ENCODE measurements around the gene C3orf22. TPM values are rescaled to one million over a fixed set of nuclear protein-coding genes. Genes with fewer than 3 reads are reported as not detected.

C3orf22 gene
- total RNA-seq, 1 donor from 2014 or later, result not detected

DNA sequence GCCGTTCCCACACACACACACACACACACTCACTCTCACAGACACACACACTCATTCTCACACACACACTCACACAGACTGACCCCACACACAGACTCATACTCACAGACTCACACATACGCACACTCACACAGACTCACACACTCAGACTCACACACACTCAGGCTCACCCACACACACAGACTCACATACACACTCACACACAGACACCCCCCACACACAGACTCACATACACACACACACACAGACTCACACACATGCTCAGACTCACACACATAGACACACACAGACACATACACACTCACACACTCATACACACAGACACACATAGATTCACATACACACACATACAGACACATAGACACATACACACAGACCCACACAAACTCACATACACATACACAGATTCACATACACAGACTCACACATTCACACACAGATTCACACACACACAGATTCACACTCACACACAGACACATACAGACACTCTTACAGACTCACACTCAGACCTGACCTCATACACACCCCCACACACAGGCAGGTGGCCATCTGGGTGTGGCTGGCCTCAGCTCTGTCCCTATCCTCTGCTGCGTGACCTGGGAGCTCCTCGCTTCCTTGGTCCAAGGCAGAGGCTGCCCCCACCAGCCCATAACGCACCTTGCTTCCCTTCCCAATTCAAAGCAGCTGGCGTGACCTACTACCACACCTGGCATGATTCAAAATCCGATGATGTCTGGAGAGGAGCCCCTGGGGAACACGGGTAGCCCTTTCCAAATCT lies 1.9 kb downstream of the C3orf22 start:
- no peak for ATAC-seq

DNA sequence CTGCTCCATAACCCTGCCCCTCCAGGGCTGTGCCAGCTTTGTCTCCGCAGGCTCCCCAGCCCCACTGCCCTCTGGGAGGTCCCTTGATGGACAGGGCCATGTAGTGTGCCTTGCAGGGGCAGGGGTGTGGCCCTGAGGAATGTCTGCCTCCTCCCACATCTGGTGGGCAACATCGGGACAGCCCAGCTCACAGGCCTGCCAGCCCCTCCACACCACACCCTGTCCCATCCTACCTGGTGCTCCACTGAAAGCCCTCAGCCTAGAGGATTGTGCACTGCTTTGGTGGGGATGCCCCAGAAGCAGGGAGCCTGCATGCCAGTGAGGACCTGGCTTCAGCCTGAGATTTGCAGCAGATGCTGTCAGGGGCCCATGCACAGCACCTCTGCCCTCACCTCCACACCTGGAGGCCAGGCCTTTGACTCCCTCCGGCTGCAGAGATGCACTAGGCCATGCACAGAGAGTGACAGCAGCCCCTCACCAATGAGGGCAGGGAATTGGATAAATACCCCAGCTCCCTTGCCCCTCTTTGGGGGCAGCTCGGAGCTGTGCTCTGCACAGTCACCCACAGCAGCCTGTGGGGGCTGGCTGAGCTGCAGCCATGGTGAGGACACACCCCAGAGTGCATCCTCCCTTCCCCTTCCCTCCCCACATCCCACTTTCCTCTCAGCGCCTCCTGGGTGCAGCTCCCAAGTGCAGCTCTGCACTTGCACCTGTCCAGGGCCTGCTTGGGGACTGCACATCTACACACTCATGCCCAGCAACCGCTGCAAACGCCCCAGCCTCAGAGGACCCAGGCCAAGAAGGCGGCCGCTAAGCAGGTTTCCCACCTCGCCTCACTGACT lies 2.7 kb downstream of the C3orf22 start:
- ATAC-seq, result no peak

GRCh38 chr3:126554560-126555525 lies 3.9 kb downstream of the C3orf22 start:
- no peak for ATAC-seq

DNA sequence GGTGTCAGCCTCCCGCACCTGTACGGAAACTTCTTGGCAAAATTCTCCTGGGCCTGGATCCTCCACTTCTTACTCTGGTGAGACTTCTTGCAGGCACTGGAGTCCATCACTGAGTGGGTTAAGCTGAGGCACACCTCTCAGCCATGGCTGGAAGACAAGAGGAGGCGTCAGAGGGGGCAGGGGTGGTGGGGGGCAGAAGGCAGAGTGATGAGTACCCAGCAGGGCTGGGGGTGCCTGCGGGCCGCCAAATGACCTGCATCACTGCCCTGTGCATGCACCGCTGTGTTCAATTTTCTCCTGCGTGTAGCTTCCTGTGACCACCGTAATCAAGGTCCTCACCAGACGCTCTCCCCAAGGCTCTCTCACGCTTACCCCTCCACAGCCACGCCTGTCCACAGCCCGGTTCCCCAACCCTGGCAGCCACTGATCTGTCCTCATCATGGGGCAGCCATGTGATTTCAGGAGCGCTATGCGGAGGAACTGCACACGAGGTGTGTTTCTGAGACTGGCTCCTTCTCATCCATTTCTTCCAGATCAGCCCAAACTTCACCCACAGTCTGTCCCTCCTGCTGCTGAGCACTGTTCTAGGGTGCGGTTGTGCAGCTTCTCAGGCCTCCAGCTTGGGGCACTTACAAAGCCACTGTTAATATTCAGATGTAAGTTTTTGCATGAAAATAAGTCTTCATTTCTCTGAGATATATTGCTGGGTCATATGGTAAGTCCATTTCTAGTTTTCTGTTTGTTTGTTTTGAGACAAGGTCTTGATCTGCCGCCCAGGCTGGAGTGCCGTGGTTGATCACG lies 5.2 kb downstream of the C3orf22 start:
- ATAC-seq, result no peak

DNA sequence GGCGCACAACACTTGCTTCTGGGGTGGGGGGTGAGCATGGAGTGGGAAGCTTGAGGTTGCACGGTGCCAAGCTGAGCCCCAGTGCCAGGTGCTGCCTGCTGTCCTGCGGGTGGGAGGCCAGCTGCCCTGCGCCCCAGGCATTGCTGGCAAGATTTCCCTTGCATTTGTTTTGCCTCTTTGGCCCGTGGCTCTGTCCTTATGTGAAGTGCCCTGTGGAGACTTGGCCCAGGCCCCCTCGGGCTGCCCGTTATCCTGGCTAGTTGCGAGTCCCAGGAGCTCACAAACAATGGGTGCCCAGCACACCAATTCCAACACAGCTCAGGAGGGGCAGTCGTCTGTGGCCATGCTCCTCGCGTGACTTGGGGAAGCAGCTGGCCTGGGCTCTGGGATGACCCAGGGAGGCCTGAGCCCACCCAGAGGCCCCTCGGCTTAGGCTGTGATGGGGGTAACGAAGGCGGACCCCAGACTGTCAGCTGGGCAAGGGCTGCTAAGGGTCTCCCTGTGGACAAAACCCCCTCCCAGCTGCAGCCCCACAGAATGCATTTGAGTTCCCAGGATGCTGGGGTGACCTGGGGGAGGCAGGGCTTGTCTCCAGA lies 5.9 kb downstream of the C3orf22 start:
- ATAC-seq, result no peak

DNA sequence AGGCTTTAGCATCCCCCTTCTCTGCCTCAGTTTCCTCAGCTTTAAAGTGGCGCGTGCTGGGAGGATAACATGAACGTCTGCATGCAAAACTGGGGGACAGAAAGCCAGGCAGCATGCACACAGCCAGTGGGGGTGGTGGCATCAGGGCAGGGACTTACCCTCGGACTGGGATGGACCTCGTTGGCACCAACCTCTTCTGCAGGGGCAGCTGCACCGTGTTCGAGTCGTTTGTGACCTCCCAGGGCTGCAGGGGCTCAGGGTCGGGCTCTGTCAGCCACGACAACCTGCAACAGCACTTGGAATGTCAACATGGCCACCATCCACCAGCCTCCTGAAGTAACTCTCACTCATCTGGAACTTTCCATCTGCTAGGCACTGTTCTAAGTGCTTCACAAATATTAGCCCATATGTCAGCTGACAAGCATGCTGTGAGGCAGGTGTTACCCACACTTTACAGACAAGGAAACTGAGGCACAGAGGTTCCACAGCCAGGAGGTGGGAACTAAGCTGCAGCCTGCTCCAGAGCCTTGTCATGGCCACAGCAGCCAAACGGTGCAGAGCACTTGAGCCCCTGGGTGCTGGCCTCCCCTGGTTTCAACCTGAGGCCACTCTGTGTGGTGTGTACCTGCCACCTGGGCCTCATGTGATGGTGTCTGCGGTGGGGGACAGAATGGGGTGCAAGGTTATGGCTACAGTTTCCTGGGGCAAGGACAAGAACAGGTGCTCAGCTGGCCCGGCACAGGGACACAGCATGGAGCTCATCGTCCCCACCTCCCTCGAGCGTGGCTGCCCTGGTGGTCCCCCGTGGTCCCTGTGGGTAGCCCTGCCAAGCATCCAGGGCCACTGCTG lies 6.7 kb downstream of the C3orf22 start:
- ATAC-seq, result no peak

GRCh38 chr3:126551121-126551838 lies 7.5 kb downstream of the C3orf22 start:
- no peak for ATAC-seq

DNA sequence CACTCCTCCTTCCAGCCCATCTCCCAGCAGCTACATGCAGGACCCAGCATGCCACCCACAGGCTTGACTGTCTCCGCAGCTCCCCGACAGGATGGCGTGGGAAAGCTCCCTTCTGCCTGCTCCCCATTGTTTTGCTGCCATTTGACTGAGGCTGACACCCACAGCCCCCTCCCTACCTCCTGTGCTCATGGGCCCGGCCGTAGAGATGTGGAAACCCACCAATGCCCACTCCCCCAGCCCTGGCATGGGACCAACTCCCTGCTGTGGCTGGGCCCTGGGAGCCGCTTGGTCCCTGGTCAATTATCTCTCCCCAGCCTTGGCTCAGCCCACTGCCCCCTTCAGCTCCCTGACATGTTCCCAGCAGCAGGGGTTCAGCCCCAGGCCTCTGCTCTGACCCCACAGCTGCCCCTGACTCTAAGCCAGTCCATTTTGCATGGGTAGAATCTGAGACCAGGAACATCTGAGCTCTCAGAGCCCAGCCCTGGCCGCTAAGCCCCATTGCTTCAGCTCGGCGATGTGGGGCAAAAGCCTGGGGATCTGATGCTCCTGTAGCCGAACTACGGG lies 8.2 kb downstream of the C3orf22 start:
- no peak for ATAC-seq

- ATAC-seq, result no peak
These were observed 8.8 kb downstream of the C3orf22 start for GRCh38 chr3:126549861-126550487.

DNA sequence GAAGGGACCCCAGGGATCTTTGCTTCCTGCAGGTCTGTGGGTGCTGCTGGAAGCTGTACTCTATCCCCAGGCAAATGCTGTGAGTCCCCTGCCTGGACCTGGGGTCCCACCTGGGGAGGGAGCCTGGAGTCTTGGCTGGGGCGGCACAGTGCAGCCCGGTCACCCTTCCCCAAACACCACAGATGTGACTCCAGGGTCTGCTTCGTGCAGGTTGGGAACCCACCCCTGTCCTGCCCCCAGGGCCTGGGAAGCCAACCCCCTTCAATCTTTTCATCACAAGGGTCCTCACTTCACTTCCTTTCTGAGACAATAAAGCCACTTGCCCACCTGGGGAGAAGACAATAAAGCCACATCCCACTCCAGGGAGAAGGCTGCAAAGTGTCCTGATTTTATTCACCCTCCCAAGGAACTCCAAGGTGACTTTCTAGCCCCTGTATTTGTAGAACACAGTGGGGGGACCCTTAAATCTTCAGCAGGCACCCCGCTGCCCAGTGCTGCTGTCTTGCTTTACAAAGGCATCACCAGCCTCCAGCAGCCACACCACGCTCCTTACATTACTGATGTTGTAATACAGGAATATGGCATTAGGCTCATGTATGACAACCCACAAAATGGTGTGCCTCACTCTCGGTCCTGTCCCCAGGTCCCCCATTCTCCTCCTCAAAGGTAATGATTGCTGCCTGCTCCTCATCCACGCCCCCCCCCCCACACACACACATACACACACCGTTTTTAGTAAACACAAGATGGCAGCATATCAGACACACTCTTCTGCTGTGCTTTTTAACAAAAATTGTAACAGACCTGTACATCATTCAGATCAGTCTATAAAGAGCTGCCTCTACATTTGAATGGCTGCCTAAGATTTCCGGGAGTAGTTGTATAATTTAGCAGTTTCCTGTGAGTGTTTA lies 9.9 kb downstream of the C3orf22 start:
- no peak for ATAC-seq

DNA sequence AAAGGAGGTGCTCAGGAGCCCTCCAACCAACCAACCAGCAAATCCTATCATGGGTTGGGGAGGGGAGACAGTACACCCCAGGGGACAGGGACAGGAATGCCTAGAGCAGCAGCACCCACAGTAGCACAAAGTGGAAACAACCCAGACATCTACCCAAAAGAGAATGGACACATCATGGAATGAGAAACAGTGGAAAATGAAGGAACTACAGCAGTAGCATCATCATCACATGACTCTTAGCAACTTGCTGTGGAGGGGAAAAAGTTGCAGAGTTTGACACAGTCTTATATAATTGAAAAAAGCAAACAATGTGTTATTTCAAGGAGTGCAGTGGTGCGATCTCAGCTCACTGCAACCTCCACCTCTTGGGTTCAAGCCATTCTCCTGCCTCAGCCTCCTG lies 11.0 kb downstream of the C3orf22 start:
- no peak for ATAC-seq

- ATAC-seq, result no peak
These were observed 12.0 kb downstream of the C3orf22 start for GRCh38 chr3:126546549-126547239.

GRCh38 chr3:126546013-126546412 lies 12.7 kb downstream of the C3orf22 start:
- no peak for ATAC-seq

DNA sequence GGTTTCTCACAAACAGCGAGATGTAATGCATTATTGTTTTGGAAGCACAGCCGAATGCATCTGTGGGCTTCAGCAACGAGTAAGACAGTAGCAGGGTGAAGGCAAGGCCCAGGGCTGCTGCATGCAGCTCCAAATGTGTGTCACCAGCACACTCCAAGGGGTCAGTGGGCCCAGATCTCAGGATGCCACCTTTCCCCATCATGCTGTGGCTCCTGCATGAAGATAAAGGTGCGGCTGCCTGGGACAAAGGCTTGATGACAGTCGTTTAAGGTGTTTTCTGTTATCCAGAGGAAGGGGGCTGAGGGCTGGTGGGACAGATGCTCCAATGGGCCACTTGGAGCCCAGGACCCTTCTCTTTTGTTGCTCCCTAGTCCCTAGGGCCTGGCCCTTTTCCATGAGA lies 13.2 kb downstream of the C3orf22 start:
- ATAC-seq, result no peak

DNA sequence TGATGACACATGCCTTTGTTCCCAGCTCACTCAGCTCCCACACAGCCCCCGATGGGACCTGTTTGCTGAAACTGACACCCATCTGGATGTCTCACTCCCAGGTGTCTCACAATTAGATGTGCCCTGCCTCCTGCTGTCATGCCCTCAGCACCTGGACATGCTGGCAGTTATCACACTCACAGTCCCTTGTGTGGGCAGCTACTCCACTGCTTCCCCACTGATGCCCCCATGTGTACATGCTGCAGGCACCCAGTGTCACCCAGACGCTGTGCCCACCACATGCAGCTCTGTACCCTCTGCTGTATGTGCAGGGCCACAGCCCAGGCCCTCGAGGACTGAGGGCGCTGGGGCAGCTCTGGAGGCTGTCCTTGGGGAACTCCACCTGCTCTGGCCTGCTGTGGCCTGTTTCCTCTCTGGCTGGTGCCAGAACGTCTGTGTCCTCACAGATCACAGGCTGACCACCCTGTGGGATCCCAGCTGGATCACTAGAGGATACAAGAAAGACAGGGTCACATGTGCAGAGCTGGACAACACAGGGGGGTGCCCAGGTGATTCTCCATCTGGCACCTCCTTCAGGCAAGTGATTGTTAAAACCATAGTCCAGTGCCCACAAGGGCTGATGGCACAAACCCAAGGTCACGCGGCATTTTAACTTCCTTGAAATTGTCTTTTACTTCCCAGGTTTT lies 14.0 kb downstream of the C3orf22 start:
- ATAC-seq, result no peak

DNA sequence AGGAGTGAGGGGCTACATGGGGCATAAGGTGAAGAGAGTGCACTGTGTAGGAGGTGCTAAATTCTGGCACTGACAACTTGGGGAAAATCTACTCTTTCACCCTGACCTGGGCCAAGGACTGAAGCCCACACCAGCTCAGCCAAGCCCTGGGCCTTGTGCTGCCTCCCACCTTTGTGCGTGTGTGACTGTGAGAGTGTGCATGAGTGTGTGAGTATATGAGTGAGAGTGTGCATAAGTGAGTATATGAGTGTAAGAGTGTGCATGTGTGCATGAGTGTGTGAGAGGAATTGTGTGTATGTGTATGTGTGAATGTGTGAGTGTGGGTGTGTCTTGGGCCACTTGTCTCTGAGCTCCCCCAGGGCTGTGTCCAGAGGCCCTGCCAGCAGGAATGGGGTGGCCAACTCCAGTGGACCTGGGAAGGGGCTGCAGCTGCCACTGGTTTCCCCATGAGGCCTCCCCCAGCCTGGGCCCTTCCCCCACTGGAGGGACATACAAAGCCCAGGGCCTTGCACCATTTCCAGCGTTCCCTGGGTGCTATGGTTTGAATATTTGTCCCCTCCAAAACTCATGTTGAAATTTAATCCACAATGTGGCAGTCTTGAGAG lies 15.2 kb downstream of the C3orf22 start:
- no peak for ATAC-seq
